ENCODE data around the gene FNDC1. TPM values are rescaled to one million over a fixed set of nuclear protein-coding genes. Genes with fewer than 3 reads are reported as not detected.
"Not testable (repeated sequence)": the region's sequence is repeated elsewhere in the genome, so short reads cannot be mapped to it uniquely, and the experiment has no call there.

The FNDC1 gene
- total RNA-seq, 1 donor from 2014 or later = 0.49 TPM

GRCh38 chr6:159271257-159271656 is 102.1 kb downstream of the FNDC1 start:
- DNase-seq (ENCODE audit: extremely low spot score in 2 of 2) = no peak
- Histone ChIP-seq H3K27me3 (no peaks in the 10 kb centered on the region), H3K4me3 (no peak overlapping the region), H3K4me1 (no peaks in the 10 kb centered on the region), H3K9me3 (no peaks in the 10 kb centered on the region), H3K36me3 (no peaks in the 10 kb centered on the region), H3K27ac (no peak overlapping the region)
- intact Hi-C loops (cut with DNase I) = no loop called here
- no peak for TF ChIP-seq POLR2AphosphoS5 (IDR thresholded peaks at IDR 0.05; ENCODE audit: insufficient read depth in 1 of 2, low read depth in 1 of 2)
- TF ChIP-seq CTCF (IDR thresholded peaks at IDR 0.05) = no peak
- no peak for TF ChIP-seq POLR2A (IDR thresholded peaks at IDR 0.05)

GRCh38 chr6:159278626-159279025 is 109.4 kb downstream of the FNDC1 start:
- Histone ChIP-seq H3K27me3 (no peaks in the 10 kb centered on the region), H3K27ac (no peak overlapping the region), H3K4me3 (no peak overlapping the region), H3K4me1 (no peaks in the 10 kb centered on the region), H3K9me3 (no peaks in the 10 kb centered on the region), H3K36me3 (no peaks in the 10 kb centered on the region)
- no peak for DNase-seq (ENCODE audit: extremely low spot score in 2 of 2)
- intact Hi-C loops (cut with DNase I) = no loop called here
- TF ChIP-seq POLR2A (IDR thresholded peaks at IDR 0.05) (no peak), POLR2AphosphoS5 (IDR thresholded peaks at IDR 0.05; ENCODE audit: insufficient read depth in 1 of 2, low read depth in 1 of 2) (no peak), CTCF (IDR thresholded peaks at IDR 0.05) (no peak)

GRCh38 chr6:159279790-159280277 is 110.6 kb downstream of the FNDC1 start:
- Histone ChIP-seq H3K4me1 (no peaks in the 10 kb centered on the region), H3K36me3 (no peaks in the 10 kb centered on the region), H3K27ac (no peak overlapping the region), H3K4me3 (no peak overlapping the region), H3K9me3 (no peaks in the 10 kb centered on the region), H3K27me3 (no peaks in the 10 kb centered on the region)
- TF ChIP-seq POLR2A (IDR thresholded peaks at IDR 0.05) (no peak), POLR2AphosphoS5 (IDR thresholded peaks at IDR 0.05; ENCODE audit: insufficient read depth in 1 of 2, low read depth in 1 of 2) (no peak), CTCF (IDR thresholded peaks at IDR 0.05) (no peak)
- DNase-seq (ENCODE audit: extremely low spot score in 2 of 2) = no peak
- intact Hi-C loops (cut with DNase I) = no loop called here

- H3K9me3 ChIP-seq = no peaks in the 10 kb centered on the region
- H3K4me3 ChIP-seq = no peak overlapping the region
- H3K4me1 ChIP-seq = no peaks in the 10 kb centered on the region
- no peaks in the 10 kb centered on the region for H3K27me3 ChIP-seq
- DNase-seq (ENCODE audit: extremely low spot score in 2 of 2) = no peak
- TF ChIP-seq CTCF (IDR thresholded peaks at IDR 0.05) (no peak), POLR2A (IDR thresholded peaks at IDR 0.05) (no peak), POLR2AphosphoS5 (IDR thresholded peaks at IDR 0.05; ENCODE audit: insufficient read depth in 1 of 2, low read depth in 1 of 2) (no peak)
- no peaks in the 10 kb centered on the region for H3K36me3 ChIP-seq
- H3K27ac ChIP-seq = no peak overlapping the region
- intact Hi-C loops (cut with DNase I) = no loop called here
These were observed 113.2 kb downstream of the FNDC1 start for GRCh38 chr6:159282421-159282820.

GRCh38 chr6:159284661-159285060 is 115.5 kb downstream of the FNDC1 start:
- H3K36me3 ChIP-seq; H3K27me3 ChIP-seq; H3K9me3 ChIP-seq; DNase-seq (ENCODE audit: extremely low spot score in 2 of 2); H3K4me1 ChIP-seq; intact Hi-C loops (cut with DNase I); H3K27ac ChIP-seq; H3K4me3 ChIP-seq: not testable (repeated sequence)

- no peak for TF ChIP-seq POLR2AphosphoS5 (IDR thresholded peaks at IDR 0.05; ENCODE audit: insufficient read depth in 1 of 2, low read depth in 1 of 2)
- no peak for TF ChIP-seq POLR2A (IDR thresholded peaks at IDR 0.05)
- H3K27me3 ChIP-seq = no peaks in the 10 kb centered on the region
- intact Hi-C loops (cut with DNase I) = no loop called here
- H3K27ac ChIP-seq = no peak overlapping the region
- H3K4me1 ChIP-seq = no peaks in the 10 kb centered on the region
- H3K36me3 ChIP-seq = no peaks in the 10 kb centered on the region
- no peak for DNase-seq (ENCODE audit: extremely low spot score in 2 of 2)
- no peaks in the 10 kb centered on the region for H3K9me3 ChIP-seq
- H3K4me3 ChIP-seq = no peak overlapping the region
These were observed 129.6 kb downstream of the FNDC1 start for GRCh38 chr6:159298840-159299239.
